Stimulated activated CD4-positive, alpha-beta T cell treated with anti-CD3 and anti-CD28 coated beads, Interleukin-4, amount 100 ng/mL, for 4 hours (primary cell): ENCODE measurements around the gene RBM12.
A peak's percentile ranks its signal among the peaks of the same experiment; 100 is the strongest.

Source experiments
- DNase-seq, 2 experiments: peaks; one replicate each; pipeline ENCODE4 v3.0.0-alpha.2; 2020

RBM12 gene

DNA sequence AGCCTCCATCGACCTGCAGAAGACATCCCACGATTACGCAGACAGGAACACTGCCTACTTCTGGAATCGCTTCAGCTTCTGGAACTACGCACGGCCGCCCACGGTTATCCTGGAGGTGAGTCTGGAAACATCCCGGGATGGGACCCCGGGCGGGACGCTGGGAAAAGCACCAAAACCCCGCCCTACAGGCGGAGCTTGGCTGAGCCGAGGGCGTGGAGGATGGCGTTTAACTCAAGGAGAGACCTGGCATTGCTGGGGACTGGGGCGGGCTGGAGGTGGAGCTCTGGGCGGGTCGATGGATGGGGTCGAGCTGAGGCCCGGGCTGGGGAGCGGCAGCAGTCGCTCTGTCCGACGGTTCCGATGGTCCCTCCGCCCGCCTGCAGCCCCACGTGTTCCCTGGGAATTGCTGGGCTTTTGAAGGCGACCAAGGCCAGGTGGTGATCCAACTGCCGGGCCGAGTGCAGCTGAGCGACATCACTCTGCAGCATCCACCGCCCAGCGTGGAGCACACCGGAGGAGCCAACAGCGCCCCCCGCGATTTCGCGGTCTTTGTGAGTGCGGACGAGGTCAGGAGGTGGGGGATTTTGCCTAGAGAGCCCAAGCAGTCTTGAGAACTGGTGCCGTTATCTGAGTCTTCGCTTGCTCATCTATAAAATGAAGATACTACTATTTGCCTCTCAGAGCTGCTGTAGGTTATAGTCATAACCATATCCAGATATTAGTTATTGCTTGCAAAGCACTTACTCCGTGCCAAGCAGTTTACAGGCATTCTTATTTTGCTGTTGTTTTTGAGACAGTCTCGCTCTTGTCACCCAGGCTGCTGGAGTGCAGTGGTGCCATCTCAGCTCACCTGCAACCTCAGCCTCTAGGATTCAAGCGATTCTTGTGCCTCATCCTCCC is 45.3 kb downstream of the RBM12 start:
- DNase-seq, result peak; percentile 70 to 74

DNA sequence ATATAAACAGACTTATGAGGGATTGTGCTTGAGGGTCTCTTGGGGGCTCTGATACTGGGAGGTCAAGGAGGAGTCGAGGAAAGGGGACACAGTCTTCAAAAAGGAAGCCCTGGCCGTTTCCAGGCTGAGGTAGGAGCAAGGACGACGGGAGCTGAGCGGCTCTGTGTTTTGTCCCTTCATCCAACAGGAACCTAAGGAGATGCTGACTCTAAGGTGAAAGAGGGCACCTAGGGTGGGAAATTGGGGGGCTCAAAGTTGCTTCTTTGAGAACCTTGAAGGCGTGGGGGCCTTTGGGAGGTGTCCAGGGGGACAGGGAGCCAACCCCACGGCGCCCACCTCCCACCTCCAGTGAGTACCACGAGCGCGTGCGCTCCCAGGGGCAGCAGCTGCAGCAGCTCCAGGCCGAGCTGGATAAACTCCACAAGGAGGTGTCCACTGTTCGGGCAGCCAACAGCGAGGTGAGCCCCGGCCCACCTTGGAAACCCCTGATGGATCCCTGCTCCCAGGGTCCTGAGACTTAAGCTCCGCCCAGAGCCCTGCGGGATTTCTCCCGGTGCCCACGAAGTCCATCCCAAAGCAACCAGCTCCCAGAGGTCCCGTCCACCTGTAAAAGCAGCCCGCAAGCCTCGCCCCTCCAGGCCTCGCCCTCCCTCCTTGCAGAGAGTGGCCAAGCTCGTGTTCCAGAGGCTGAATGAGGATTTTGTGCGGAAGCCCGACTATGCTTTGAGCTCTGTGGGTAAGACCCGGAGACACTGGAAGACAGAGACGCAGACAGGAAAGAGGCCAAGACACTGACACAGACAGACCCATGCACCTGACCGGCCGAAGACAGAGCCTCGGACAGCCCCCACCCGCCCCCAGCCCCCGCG is 46.2 kb downstream of the RBM12 start:
- DNase-seq, result no peak

DNA sequence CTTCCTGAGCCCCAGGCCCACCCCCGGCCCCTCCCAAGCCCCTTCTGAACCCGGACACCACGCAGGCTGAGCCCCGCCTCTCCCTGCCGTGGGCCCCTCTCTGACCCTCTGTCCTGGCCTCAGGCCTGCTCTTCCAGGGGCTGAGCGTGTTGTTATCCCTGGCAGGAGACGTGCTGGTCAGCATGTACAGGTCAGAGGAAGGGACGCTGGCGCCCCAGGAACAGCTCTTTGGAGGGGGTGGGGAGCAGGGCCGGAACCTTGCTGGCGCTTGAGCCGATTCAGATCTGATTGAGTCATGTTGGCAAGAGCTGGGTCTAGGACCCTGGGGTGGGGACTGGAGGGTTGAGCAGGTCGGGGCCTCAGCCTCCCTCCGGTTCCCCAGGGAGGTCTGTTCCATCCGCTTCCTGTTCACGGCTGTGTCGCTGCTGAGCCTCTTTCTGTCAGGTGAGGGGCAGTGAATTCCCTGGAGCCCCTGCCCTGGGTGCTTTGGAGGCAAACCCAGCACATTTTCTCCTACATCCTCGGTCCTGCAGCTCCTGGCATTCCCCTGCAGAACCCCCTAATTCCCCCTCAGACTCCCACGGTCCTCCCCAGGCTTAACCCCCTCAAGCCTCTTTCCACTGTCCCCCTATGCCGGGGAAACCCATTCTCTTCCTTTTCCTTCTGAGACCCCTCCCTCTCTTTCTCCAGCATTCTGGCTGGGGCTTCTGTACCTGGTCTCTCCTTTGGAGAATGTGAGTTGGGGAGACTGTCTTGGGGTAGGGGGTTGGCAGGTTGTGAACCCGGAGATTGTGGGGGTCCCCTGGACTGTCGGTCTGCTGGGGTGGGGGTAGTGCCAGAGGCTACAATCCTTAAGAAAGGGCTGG is 47.1 kb downstream of the RBM12 start:
- peak; percentile 29 to 30 for DNase-seq

DNA sequence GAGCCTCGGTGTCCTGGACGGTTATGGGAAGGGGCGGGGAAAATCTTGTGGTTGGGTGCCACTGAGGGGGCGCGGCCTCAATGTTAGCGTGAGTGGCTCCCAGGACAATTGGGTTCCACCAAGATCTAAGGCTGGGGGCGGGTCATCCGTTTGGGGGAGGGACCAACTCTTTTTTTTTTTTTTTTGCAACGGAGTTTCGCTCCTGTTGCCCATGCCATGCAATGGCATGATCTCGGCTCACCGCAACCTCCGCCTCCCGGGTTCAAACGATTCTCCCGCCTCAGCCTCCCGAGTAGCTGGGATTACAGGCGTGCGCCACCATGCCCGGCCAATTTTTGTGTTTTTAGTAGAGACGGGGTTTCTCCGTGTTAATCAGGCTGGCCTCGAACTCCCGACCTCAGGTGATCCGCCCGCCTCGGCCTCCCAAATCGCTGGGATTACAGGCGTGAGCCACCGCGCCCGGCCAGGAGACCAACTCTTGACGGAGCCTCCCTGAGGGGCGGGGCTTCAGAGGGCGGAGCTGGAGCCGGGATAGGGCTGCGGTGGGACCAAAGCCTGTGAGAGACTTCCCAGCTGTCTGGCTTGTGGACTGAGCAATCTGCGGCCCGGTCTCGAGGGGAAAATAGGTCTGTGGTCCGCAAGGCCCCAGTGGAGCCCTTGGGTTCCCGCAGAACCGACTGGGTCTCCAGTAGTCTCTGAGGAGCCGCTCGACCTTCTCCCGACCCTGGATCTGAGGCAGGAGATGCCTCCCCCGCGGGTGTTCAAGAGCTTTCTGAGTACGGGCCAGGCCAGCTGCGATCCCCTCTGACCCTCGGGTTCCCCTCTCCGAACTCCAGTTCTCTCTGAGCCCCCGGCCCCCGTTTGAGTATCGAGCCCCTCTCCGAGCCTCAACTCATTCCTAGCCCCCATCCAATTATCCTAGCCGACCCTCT is 48.0 kb downstream of the RBM12 start:
- peak; percentile 35 to 53 for DNase-seq

DNA sequence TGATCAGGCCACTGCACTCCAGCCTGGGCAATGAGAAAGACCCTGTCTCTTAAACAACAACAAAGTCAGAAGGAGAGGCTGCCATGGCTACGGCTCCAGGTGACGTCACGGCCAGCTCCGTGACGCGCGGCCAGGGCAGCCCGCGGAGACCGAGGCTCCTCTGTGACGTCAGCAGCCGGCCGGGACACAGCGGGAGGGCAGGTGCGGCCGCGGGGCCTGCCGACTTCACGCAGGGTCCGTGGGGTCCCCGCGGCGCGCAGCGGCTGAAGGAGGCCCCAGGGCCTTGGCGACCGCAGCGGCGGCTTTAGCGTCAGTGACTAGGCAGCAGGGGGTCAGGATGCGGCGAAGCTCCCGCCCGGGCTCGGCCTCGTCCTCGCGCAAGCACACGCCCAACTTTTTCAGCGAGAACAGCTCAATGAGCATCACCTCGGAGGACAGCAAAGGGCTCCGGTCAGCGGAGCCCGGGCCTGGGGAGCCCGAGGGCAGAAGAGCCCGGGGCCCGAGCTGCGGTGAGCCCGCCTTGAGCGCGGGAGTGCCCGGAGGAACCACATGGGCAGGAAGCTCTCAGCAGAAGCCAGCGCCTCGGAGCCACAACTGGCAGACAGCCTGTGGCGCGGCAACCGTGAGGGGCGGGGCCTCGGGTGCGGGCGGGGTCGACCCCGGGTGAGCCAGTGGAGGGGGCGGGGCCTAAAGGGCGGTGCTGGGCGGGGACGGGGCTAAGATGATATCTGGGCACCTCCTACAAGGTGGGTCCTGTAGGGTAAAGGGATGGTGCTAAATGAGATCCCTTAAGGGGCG is 48.8 kb downstream of the RBM12 start, which contains the start of gene SPAG4:
Gene SPAG4, plus strand, starts transcription at position 163 of the 798 bp plus-strand sequence. Its CDS starts 175 bp downstream, at position 338.
- DNase-seq, result peak; percentile 99 to 100

DNA sequence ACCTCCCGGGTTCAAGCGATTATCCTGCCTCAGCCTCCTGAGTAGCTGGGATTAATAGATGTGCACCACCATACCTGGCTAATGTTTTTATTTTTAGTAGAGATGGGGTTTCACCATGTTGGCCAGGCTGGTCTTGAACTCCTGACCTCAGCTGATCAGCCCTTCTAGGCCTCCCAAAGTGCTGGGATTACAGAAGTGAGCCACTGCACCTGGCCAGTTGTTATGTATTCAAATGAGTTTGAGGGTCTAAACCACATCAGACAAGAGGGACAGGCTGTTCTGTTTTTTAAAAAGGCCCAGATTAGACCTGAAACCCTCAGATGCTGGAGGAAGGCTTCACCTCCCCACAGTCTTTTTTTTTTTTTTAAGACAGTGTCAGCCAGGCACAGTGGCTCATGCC is 53.2 kb downstream of the RBM12 start:
- no peak for DNase-seq

DNA sequence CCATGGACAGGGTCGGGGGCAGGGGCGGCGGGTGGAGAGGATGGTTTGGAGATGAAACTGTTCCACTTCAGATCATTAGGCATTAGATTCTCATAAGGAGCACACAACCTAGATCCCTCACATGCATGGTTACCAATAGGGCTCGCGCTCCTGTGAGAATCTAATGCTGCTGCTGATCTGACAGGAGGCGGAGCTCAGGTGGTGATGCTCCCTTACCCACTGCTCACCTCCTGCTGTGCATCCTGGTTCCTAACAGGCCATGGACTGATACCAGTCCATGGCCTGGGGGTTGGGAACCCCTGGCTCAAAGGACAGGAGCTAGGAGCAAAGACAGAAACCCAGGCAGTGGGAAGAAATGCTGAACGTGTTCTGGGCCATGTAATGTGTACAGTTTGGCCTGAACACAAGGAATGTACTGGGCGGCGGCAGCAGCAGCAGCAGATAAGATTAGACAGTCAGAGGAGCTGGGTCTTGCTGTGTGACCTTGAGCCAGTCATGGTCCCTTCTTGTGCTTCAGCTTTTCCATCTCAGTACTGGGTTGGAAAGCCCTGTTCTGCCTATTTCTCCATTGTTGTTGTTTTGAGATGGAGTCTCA is 53.8 kb downstream of the RBM12 start:
- no peak for DNase-seq

DNA sequence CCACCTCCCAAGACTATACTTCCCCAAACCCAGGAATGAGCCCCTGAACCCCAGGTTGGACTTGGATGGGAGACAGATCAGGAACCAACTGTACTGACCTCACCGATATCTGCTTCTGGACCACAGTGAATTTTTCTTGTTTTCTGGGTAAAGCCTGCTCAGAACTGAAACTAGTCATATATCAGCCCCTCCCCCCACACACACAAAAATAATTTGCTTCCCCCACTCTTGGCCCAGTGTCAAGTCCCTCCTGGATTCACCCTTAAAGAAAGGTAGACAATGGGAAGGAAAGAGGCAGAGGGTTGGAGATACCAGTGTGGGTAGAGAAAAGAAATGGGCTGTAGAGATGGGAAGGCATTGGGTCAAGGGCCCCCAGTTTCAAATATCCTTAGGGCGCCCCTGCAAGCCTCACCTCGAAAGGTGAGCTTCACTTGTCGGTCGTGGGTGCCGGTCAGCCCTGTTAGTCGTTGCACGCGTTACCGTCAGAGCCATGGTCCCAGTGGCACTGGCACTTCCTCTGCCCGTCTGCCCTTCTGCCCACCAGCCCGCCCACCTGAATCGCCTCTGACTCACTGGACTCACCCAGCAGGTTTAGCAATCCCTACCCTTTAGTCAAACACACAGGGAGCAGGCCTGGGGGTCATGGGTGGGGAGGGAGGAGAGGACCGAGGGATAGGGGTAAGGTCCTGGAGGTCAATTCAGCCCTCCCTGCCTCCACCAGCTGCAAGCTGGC is 57.5 kb downstream of the RBM12 start:
- DNase-seq, result no peak

DNA sequence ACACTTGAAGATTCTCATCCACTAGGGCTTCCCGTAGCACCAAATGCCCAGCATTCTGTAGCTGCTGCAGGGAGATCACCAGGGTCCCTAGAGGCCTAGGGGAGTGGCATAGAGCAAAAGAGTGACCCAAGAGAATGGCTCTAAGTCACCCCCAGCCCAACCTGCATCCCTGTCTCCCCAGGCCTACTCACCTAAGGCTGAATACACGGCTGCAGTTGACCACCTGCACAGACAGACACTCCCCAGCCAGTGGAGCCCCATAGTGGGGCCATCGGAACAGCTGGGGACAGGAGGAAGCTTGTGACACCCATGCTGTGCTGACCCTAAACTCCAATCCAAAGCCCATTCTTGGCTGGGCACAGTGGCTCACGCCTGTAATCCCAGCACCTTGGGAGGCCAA is 58.6 kb downstream of the RBM12 start:
- DNase-seq, result no peak

DNA sequence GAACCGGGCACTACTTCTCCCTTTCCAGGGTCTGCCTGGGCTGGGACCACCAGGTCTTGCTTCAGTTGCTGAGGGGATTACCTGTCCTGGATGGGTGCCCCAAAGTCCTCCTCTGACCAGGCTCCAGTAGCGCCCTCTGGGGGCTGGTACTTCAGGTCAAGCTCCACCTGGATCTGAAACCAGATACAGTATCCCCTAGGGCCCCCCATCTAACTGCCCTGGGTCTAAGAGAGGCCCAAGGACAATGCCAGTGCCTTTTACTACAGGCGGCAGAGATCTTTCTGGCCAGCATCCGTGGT is 60.3 kb downstream of the RBM12 start:
- no peak for DNase-seq

DNA sequence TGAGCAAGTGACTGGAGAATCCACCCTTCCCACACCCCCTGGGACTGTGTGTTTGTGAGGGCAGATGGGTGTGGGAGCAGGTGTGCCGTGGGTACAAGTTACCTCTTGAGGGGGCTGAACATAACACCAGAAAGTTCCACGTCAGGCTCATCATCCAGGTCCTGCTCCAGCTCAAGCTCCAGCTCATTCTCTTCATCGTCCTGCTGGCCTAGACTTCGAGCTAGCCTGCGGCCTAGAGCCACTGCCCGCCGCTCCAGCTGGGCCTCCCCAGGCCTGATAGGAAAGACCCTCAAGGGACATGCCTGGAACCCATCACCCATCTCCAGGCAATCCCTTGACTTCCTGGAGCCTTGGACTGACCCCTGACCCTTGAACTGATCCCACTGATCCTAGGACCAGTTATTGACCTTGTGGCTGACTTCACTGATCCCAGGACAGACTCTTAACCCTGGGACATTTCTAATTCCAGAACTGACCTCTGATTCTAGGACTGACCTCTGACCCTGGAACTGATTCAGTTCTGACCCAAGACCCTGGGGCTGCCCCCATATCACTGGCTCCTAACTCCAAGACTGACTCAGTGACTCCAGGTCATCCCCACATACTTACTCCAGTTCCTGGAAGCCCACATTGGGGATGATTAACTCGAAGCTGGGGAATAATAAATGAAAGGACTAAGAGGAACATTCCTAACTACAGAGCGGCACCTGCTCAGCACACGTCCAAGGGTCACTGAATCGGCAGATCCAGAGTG is 60.8 kb downstream of the RBM12 start:
- DNase-seq, result no peak

DNA sequence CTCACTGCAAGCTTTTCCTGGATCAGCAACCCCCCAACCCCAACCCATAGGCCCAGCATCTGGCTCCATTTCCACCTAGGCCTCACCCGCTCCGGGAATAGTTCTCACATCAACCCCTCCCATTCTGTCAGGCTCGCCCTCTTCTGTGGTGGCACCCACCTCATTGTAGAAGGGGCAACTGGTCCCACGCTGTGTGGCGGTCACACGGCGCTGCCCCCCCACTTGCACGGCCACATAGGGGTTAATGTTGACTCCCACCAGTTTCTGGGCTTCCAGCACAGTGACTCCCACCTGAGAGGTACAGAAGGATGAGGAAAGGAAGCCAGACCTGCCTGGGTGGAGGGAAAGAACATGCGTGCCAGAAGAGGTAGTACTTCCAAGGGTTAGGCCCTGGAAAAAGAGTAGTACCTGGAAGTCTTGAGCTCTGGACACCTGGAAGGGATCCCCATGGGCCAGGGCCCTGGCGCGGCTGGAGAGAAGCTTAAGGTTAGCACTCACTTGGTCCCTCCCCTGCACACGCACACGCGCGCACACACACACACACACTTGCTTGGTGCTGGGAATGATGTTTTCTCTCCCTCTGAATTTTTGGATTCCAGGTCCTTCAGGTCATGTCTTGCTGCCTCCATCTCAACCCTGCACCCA is 61.7 kb downstream of the RBM12 start:
- DNase-seq, result no peak

DNA sequence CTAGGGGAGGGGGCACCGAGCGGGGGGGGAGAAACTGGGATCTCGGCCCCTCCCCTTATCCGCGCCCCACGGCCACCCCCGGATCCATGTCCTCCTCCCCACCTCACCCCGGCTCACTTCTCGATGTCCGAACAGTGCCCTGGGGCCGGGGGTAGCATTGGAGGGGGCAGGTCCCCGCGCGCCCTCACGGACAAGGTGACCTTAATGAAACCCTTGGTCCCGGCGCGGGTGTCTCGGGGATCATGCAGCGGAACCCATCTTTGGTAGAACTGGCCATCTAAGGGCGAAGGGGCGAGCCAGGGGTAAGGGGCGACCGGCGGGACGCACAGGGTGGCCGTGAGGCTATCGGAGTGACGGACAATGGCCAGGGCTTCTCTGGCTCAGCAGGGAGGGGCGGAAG is 62.7 kb downstream of the RBM12 start:
- DNase-seq, result no peak

DNA sequence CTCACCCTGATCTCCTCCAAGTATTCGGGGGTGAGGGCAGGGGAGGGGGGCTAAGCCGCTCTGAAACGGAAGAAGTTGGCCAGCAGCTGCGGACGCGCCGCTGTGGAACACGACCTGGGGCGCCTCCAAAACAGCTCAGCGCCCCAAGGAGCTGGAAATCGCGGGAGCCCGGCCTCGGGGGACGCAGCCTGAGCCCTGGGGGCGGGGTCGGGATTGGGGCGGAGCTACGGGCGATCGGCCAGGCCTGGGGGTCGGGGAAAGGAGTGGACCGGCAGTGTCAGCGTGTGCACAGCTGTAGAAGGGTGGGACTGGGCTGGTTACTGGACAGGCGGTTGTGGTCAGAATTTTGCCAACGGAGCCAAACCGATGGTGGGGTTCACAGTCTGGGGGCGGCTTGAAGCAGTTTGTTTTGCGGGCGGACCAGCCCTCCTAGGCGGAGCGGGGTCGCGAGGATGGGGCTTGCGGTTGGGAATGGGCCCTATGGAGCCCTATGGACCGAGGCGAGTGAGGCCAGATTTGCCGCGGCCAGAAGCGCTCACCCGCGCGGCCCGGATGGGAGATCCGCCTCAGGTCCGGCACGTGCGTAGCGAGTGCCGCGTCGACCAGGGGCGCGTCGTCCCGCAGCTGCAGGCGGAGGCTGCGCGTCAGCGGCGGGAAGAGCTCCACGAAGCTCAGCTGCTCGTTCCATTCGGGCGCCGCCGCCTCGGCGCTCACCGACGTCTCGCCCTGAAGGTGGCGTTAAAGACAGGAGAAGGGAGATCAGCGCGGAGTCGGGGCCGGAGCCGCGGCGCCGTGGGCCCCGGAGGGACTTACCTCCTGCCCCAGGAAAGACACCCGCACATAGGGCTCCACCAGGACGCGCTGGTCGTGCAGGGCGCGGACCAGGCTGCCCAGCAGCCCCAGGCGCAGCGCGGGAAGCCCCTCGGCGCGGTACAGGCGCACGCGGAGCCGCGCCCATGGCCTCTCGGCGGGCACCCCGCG is 63.4 kb downstream of the RBM12 start:
- peak; percentile 72 to 77 for DNase-seq

DNA sequence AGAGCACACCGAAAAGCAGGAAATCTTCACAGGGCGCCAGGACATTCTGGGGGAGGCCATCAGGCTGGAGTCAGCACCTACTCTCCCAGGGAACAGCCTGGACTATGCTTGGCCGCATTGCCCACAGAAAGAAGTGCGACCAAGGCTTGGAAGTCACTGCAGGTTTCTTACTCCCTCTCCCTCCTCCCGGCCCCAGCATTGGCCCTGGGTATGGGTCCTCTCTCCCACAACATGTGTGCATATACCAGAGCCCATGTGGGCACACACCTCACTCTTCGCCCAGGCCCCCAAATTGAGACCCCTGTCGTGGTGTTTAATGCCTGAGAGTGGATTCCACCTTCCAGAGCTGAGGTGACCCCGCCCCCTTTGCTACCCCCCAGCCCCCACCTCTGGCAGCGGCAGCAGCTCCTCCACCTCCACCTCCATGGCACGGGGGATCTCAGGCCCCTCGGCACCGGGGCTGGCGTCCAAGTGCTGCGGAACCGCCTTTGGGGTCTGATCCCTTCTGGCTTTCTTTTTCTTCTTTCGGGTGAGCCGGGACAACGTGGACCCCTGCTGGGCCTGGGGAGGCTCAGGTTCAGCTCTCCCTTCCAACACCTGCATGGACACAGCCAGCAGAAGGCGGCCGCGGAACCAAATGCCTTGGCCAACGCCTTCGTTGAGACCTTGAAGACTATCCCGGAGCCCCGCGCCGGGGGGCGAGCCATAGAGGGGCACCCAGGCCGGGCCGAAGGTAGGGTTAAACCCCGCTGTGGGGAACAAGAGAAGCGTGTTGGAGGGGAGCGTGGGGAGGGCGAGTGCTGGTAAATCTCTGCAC is 64.3 kb downstream of the RBM12 start:
- no peak for DNase-seq

DNA sequence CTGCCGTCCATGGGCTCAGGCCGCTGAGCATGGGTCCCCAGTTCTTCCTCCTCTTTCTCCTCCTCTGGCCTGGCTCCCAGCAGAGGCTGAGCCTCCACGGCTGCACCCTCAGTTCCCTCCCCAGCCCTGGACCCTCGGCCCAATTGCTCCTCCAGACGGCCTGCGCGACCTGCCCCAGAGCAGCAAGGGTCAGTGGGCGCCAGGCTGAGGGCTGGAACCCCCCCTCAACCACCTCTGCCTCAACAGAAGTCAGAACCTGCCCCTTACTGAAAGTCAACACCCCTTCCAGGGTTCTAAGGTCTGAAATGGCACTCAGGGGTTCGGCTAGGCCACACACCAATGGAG is 65.0 kb downstream of the RBM12 start:
- DNase-seq, result no peak
